ENCODE data around the gene ASB13.

ASB13 gene

DNA sequence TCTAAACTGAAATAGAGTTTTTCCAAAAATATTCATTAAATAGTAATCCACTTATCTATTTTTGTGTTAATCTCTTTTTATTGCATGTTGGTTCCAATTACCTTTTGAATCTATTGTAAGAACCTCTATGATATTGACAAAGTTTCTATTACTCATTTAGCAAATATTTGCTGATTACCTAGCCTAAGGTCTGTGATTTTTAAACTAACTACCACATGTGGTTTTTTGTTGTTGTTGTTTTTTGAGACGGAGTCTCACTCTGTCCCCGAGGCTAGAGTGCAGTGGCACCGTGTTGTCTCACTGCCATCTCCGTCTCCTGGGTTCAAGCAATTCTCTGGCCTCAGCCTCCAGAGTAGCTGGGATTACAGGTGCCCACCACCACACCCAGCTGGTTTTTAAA is 2.0 kb upstream of the ASB13 start:
- FAIRE-seq: no peak

DNA sequence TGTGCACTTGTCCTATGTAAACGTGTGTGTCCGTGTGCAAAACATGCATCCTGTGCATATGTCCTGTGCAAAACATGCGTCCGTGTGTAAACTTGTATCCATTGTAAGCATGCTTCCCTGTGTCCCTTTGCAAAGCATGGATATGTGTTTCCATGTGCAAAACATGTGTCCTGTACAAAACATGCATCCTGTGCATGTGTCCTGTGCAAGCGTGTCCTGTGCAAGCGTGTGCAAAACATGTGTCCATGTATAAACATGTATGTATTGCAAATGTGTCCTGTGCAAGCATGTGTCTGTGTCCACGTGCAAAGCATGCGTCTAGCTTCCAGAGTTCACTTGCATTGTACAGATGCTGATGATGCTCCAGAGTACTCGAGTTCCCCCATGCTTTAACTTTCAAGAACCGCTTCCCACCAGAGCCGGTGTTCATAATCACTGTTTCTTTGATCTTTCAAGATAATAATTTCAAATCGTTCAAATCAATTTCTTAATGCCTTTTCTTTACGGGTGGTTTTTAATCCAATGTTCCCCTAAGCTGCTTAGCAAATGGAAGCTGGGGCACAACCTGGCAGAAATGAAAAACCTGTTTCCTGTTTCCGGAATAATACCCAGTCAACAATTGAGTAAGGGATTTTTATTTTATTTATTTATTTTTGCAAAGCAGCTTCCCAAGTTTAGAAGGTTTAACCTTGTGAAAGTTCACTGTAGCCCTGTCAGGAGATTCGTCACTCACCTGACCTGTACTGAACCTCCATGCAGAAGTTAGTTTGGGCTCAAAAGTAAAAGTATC is 641 bp upstream of the ASB13 start:
- no peak for FAIRE-seq

- FAIRE-seq: no peak
Measured at GRCh38 chr10:5665373-5666007, 905 bp downstream of the ASB13 start.

- FAIRE-seq: no peak
Measured at GRCh38 chr10:5663692-5664427, 2.5 kb downstream of the ASB13 start.

DNA sequence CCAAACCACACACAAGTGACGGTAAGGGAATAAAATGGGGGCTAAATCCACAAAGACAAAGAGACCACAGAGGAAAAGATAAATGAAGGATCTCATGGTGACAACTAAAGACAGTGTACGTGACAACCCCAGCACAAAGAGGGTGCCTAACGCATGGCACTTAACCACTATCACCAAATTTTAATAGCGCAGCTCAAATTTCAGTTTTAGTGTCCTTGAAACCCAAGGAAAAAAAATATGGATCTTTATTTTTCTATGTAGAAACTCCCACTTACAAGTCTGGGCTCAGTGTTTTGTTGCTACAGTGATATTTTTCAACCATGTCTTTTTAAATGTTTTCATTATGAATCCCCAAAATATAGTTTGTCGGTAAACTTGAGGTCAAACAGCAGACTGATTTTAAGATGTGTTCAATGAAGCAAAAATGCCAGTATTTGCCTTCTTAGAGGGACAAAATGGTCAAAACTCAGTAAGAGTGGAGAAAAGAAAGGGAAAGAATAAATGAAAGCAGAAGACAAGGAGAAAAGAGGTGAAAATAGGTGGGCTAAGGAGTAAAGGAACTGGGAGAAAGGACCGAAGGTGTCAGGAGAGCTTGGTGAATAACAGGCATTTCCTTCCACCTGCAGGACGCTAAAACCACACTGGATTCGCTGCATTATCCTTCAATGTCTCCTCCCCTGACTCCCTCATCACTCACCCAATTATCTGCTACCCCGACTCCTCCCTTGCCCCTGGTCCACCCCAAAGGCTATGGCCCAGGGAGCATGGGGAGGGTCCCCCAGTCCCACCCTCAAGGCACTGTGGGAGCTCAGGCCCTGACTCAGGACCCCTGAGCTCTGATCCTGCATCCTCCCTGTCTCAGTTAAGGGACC is 3.5 kb downstream of the ASB13 start:
- FAIRE-seq: no peak

- FAIRE-seq: no peak
Measured at GRCh38 chr10:5661043-5661442, 5.4 kb downstream of the ASB13 start.

GRCh38 chr10:5659702-5660528 is 6.5 kb downstream of the ASB13 start:
- FAIRE-seq: no peak

GRCh38 chr10:5658871-5659618 is 7.3 kb downstream of the ASB13 start:
- FAIRE-seq: no peak

- no peak for FAIRE-seq
Measured at GRCh38 chr10:5656737-5657579, 9.4 kb downstream of the ASB13 start.

DNA sequence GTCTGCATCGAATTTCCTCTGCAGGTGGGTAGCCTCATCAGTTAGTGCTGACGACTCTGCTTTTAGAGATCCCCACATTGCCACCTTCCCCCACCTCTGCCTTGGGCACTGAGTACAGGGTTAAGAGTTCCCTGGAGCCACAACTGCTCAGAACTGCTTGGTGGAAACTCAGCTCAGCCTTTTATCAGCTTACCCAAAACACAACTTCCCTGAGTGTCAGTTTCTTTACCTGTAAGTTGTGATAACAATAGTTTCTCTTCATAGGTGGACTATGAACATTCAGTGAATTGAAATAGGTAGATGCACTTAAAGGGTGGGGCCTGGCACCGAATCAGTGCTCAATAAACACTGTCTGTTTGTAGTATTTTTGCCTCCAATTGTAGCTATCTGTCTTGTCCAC is 11.3 kb downstream of the ASB13 start:
- FAIRE-seq: no peak

GRCh38 chr10:5654218-5654755 is 12.1 kb downstream of the ASB13 start:
- no peak for FAIRE-seq

DNA sequence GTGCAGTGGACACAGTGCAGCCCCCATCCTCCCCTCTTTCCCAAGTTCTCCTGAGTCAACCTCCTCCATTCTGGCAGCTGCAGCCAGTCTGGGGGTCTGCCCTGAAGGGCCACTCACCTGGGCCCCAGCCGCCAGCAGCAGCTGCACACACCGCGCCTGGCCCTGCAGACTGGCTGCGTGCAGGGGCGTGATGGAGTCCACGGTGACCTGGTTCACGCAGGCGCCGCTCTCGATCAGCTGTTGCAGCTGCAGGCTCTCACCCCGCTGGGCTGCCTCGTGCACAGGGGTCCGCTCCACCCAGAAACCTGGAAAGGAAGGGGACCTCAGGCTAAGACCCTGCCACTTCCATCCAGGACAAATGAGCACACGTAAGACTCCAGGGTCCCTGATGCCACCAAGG is 13.6 kb downstream of the ASB13 start:
- FAIRE-seq: no peak

GRCh38 chr10:5651388-5651764 is 15.0 kb downstream of the ASB13 start:
- FAIRE-seq: no peak

- FAIRE-seq: no peak
Measured at GRCh38 chr10:5650664-5651387, 15.6 kb downstream of the ASB13 start.

GRCh38 chr10:5649746-5650145 is 16.6 kb downstream of the ASB13 start:
- no peak for FAIRE-seq

DNA sequence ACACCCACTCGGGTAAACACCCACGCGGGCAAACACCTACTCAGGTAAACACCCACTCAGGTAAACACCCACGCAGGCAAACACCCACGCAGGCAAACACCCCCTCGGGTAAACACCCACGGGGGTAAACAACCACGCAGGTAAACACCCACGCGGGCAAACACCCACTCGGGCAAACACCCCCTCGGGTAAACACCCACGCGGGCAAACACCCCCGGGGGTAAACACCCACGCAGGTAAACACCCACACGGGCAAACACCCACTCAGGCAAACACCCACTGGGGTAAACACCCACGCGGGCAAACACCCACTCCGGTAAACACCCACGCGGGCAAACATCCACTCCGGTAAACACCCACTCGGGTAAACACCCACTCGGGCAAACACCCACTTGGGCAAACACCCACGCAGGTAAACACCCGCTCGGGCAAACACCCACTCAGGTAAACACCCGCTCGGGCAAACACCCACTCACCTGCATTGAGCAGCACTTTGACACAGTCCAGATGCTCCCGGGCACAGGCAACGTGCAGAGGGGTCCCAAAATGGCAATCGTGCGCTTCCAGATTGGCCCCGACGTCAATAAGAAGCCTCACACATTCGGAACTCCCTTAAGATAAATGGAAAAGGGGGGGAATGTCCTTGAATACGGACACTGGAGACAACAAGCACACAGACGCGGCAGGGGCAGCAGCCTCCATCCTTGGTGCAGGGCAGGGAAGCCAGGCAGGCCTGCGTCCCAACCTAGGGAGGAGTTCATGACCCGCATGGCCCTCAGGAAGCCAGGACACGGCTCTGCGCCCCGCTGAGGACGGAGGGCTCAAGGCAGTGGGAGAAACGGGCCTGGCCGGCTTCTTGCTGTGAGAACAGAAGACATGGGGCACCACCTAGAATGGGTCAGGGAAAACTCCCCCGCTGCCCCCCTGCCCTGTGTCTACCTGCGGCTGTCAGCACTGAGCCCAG is 17.6 kb downstream of the ASB13 start:
- no peak for FAIRE-seq

GRCh38 chr10:5647507-5648240 is 18.7 kb downstream of the ASB13 start:
- no peak for FAIRE-seq

Data from endometrium (tissue), 2 donors.